Loucy (cell line): Measurements from ENCODE around the gene SLC6A9.

Source experiments
- H2AFZ ChIP-seq: fragments of 200-600 bp; sonication (generic); 2 replicates; pipeline ENCODE4 v1.6.0; 2016; ENCODE audit warnings: antibody characterized with exemption, mild to moderate bottlenecking, low read length, moderate library complexity
- H3F3A ChIP-seq: fragments of 200-600 bp; 2 replicates; pipeline ENCODE4 v1.6.0; 2016; ENCODE audit warnings: antibody characterized with exemption, low read depth, mild to moderate bottlenecking
- H3K27me3 ChIP-seq: fragments of 200-600 bp; sonication (generic); 2 replicates; pipeline ENCODE4 v1.6.1; 2014; ENCODE audit warnings: low read length, mild to moderate bottlenecking; ENCODE audit not compliant: insufficient read depth, poor library complexity, severe bottlenecking
- H3K36me3 ChIP-seq: fragments of 200-600 bp; sonication (generic); 2 replicates; pipeline ENCODE4 v1.6.1; 2016; ENCODE audit warnings: low read length; ENCODE audit not compliant: insufficient read depth
- H3K4me1 ChIP-seq: fragments of 200-600 bp; sonication (generic); 2 replicates; pipeline ENCODE4 v1.5.1; 2014; ENCODE audit warnings: low read length, mild to moderate bottlenecking; ENCODE audit not compliant: insufficient read depth, poor library complexity, severe bottlenecking
- H3K4me2 ChIP-seq: fragments of 200-600 bp; sonication (generic); 2 replicates; pipeline ENCODE4 v1.6.0; 2014; ENCODE audit warnings: antibody characterized with exemption, low read length, low read depth, mild to moderate bottlenecking; ENCODE audit not compliant: poor library complexity, severe bottlenecking
- H3K4me3 ChIP-seq: fragments of 200-600 bp; sonication (generic); 2 replicates; pipeline ENCODE4 v1.5.1; 2014; ENCODE audit warnings: low read length, mild to moderate bottlenecking, mixed read lengths; ENCODE audit not compliant: poor library complexity, severe bottlenecking
- H3K79me2 ChIP-seq: fragments of 200-600 bp; sonication (generic); 2 replicates; pipeline ENCODE4 v1.6.1; 2014; ENCODE audit warnings: low read length; ENCODE audit not compliant: insufficient read depth
- H3K9ac ChIP-seq: fragments of 200-600 bp; sonication (generic); 2 replicates; pipeline ENCODE4 v1.6.0; 2014; ENCODE audit warnings: mild to moderate bottlenecking, low read depth, low read length, moderate library complexity; ENCODE audit not compliant: poor library complexity, severe bottlenecking
- H3K9me2 ChIP-seq: fragments of 200-600 bp; sonication (generic); replicated peaks from 2 replicates; pipeline ENCODE4 v1.6.1; 2016; ENCODE audit warnings: low read depth, low read length, mixed read lengths
- H3K9me3 ChIP-seq: fragments of 200-600 bp; sonication (generic); 2 replicates; pipeline ENCODE4 v1.6.1; 2014; ENCODE audit warnings: mild to moderate bottlenecking, antibody characterized with exemption, low read length, low read depth; ENCODE audit not compliant: insufficient read depth
- H4K20me1 ChIP-seq: fragments of 200-600 bp; sonication (generic); 2 replicates; pipeline ENCODE4 v1.6.0; 2014; ENCODE audit warnings: antibody characterized with exemption, low read length, mild to moderate bottlenecking; ENCODE audit not compliant: insufficient read depth, poor library complexity, severe bottlenecking
- EZH2phosphoT487 ChIP-seq: fragments of 200-600 bp; IDR thresholded peaks from 2 replicates; pipeline ENCODE4 v1.6.1; 2018; ENCODE audit warnings: antibody characterized with exemption, mild to moderate bottlenecking, moderate library complexity, borderline replicate concordance
- TF ChIP-seq, protein P1 (sequence below): fragments of 200-600 bp; sonication (generic); conservative IDR thresholded peaks from 2 replicates; pipeline ENCODE4 v1.5.1; 2014; ENCODE audit warnings: mild to moderate bottlenecking, antibody characterized with exemption, low read length

SLC6A9 gene

DNA sequence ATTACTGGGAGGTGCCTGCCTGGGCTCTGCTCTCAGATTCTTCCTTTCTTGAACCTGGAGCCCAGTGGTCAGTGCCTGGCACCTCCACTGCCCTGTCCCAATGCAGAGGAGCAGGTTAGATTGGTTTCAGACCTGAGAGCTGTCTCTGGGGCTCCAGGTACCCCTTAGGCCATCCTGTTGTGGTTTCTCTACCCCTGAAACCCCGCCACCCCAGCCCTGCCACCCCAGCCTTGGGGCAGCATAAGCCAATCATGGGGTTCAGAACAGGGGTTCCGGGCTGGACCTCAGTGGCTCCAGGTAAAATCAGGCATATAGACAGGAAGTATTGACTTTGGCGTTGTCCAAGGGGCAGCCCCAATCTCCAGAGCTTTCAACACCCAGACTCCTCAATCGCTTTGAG, 3.2 kb upstream of the SLC6A9 start:
- TF ChIP-seq, protein P1, sequence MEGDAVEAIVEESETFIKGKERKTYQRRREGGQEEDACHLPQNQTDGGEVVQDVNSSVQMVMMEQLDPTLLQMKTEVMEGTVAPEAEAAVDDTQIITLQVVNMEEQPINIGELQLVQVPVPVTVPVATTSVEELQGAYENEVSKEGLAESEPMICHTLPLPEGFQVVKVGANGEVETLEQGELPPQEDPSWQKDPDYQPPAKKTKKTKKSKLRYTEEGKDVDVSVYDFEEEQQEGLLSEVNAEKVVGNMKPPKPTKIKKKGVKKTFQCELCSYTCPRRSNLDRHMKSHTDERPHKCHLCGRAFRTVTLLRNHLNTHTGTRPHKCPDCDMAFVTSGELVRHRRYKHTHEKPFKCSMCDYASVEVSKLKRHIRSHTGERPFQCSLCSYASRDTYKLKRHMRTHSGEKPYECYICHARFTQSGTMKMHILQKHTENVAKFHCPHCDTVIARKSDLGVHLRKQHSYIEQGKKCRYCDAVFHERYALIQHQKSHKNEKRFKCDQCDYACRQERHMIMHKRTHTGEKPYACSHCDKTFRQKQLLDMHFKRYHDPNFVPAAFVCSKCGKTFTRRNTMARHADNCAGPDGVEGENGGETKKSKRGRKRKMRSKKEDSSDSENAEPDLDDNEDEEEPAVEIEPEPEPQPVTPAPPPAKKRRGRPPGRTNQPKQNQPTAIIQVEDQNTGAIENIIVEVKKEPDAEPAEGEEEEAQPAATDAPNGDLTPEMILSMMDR, result no peak
- H3K9me2 ChIP-seq, result no peaks in the 10 kb centered on the region
- no peak overlapping the region for H2AFZ ChIP-seq
- no peak overlapping the region for H3K9ac ChIP-seq
- H3K36me3 ChIP-seq, result no peaks in the 10 kb centered on the region
- H3K4me1 ChIP-seq, result peaks cover 10% of the 10 kb centered on the region
- H3F3A ChIP-seq, result no peaks in the 10 kb centered on the region
- no peaks in the 10 kb centered on the region for H3K79me2 ChIP-seq
- no peaks in the 10 kb centered on the region for H3K27me3 ChIP-seq
- no peak overlapping the region for H3K4me2 ChIP-seq
- no peaks in the 10 kb centered on the region for H4K20me1 ChIP-seq
- H3K9me3 ChIP-seq, result no peaks in the 10 kb centered on the region
- no peak overlapping the region for H3K4me3 ChIP-seq

DNA sequence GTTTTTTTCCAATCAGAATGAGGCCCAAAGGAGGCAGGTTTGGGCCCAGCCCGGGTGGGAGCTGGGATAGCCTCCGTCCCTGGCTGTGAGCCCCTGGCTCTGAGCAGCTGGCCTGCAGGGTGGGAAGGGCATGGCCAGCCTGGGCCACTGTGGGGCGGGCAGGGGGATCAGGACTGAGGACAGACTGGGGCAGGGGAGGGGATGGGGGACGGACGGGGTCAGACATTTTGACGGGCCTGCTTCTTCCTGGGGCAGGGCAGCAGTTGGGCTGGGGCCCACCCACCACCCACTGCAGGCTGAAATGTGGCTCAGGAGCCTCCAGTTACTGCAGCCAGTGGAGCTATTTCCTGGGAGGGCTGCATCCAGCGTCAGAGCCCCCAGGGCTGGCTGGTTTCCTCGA, 2.5 kb upstream of the SLC6A9 start:
- peaks cover 16% of the 10 kb centered on the region for H3K4me1 ChIP-seq
- no peaks in the 10 kb centered on the region for H3K9me3 ChIP-seq
- no peak for TF ChIP-seq EZH2phosphoT487
- TF ChIP-seq, protein P1, result no peak
- H3K9me2 ChIP-seq, result no peaks in the 10 kb centered on the region
- no peaks in the 10 kb centered on the region for H3F3A ChIP-seq
- H3K4me2 ChIP-seq, result no peak overlapping the region
- no peaks in the 10 kb centered on the region for H3K79me2 ChIP-seq
- H4K20me1 ChIP-seq, result no peaks in the 10 kb centered on the region
- no peak overlapping the region for H3K9ac ChIP-seq
- no peaks in the 10 kb centered on the region for H3K36me3 ChIP-seq
- H3K27me3 ChIP-seq, result no peaks in the 10 kb centered on the region
- H2AFZ ChIP-seq, result no peak overlapping the region
- H3K4me3 ChIP-seq, result no peak overlapping the region

DNA sequence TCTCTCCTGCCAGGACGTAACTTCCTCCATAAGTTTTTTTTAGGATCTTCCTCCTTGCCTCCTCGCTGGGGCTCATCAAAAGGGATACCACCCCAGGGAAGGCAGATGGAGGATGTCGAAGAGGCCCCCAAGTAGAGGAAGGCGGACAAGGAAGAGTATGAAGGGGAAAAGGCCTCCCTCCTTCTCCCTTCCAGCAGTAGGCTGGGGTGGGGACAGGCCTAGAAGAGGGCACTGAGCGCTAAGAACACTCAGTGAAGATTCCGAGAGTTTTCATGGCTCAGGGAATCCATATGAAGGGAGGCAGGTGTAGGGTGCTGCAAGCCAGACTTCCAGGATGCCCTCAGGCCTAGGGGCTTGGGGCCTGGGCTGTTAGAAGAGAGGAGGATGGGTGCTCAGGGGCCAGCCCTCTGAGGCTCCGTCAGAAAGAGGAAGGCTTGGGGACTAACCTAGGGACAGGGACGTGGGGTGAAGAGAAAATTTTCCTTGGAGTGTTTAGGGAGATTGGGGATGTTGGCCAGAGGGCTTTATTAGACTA, 1.8 kb upstream of the SLC6A9 start:
- Histone ChIP-seq H3K4me1 (peaks cover 16% of the 10 kb centered on the region), H2AFZ (no peak overlapping the region), H3K27me3 (no peaks in the 10 kb centered on the region), H3K4me3 (no peak overlapping the region), H3F3A (no peaks in the 10 kb centered on the region), H3K9me3 (no peaks in the 10 kb centered on the region), H4K20me1 (no peaks in the 10 kb centered on the region), H3K9ac (no peak overlapping the region), H3K9me2 (no peaks in the 10 kb centered on the region), H3K79me2 (no peaks in the 10 kb centered on the region), H3K4me2 (no peak overlapping the region), H3K36me3 (no peaks in the 10 kb centered on the region)
- no peak for TF ChIP-seq EZH2phosphoT487
- TF ChIP-seq, protein P1, result no peak
